Gastrocnemius medialis (tissue), 4 donors: ENCODE results near the gene HSF2BP. TPM values are rescaled to one million over a fixed set of nuclear protein-coding genes. Genes with fewer than 3 reads are reported as not detected.

ENCODE experiments used
- ATAC-seq, 2 donors: fragments of 150-250 bp; one replicate each; pipeline ENCODE4 v1.9.1; 2016
- DNase-seq, 2 donors: peaks; one replicate each; pipeline ENCODE4 v3.0.0-alpha.2; 2019
- H3K27ac ChIP-seq, 4 donors: fragments of 200-600 bp; sonication (generic); 1 replicate in 1 of 4; 2 replicates in 3 of 4; pipeline ENCODE4 v1.5.1; 2016 to 2018; ENCODE audit warnings: mild to moderate bottlenecking in 2 of 4, moderate library complexity in 1 of 4
- H3K27me3 ChIP-seq, 3 donors: fragments of 200-600 bp; sonication (generic) in 2 of 3; 1 replicate in 1 of 3; 2 replicates in 2 of 3; pipeline versions ENCODE4 v1.5.1 to v1.6.0; 2016 to 2019; ENCODE audit warnings: mild to moderate bottlenecking in 1 of 3, moderate library complexity in 1 of 3
- H3K36me3 ChIP-seq, 2 donors: fragments of 200-600 bp; sonication (generic) in 1 of 2; one replicate each; pipeline ENCODE4 v1.5.1; 2017 to 2018
- H3K4me1 ChIP-seq, 2 donors: fragments of 200-600 bp; sonication (generic) in 1 of 2; one replicate each; pipeline ENCODE4 v1.5.1; 2016 to 2017; ENCODE audit warnings: mild to moderate bottlenecking in 2 of 2
- H3K4me3 ChIP-seq, 4 donors: fragments of 200-600 bp; sonication (generic) in 3 of 4; 1 replicate in 1 of 4; 2 replicates in 3 of 4; pipeline ENCODE4 v1.5.1; 2016 to 2019; ENCODE audit warnings: mild to moderate bottlenecking in 2 of 4
- H3K9me3 ChIP-seq, 3 donors: fragments of 200-600 bp; sonication (generic) in 2 of 3; 1 replicate in 1 of 3; 2 replicates in 2 of 3; pipeline ENCODE4 v1.5.1; 2016 to 2019
- POLR2A ChIP-seq, 2 donors: fragments of 450-650 bp; IDR thresholded peaks; one replicate each; pipeline ENCODE4 v1.6.1; 2017; ENCODE audit warnings: antibody characterized with exemption in 2 of 2, mild to moderate bottlenecking in 2 of 2, moderate library complexity in 2 of 2
- in situ Hi-C, 4 donors: fragments of 200-750 bp; cut with MboI; loops; one replicate each; pipeline versions ENCODE4 v1.15.0 to v1.8.0; 2017; ENCODE audit warnings: low sequenced_read_pairs in 4 of 4
- intact Hi-C: fragments of 100-400 bp; cut with DNase I; formaldehyde crosslinking; loops from one replicate; pipeline ENCODE4 v1.15.1; 2023; ENCODE audit warnings: low total_unique reads
- total RNA-seq, 4 donors: library from RNA; depleted of rRNA; stranded (reverse); fragments of >200 nt; gene quantifications; one replicate each; pipeline versions ENCODE4 v1.1.0 to v1.2.3, GENCODE V29; 2016
- TF ChIP-seq, protein P1 (sequence below), 5 experiments: fragments of 450-650 bp in 3 of 5; fragments of 200-600 bp in 2 of 5; sonication (generic) in 2 of 5; IDR thresholded peaks in 4 of 5; conservative IDR thresholded peaks in 1 of 5; 1 replicate in 4 of 5; 2 replicates in 1 of 5; pipeline ENCODE4 v1.5.1; 2016 to 2019; ENCODE audit warnings: antibody characterized with exemption in 5 of 5, mild to moderate bottlenecking in 3 of 5, moderate library complexity in 3 of 5

HSF2BP gene
- total RNA-seq, 4 donors from 2014 or later = 0.63 TPM; not detected in 3

DNA sequence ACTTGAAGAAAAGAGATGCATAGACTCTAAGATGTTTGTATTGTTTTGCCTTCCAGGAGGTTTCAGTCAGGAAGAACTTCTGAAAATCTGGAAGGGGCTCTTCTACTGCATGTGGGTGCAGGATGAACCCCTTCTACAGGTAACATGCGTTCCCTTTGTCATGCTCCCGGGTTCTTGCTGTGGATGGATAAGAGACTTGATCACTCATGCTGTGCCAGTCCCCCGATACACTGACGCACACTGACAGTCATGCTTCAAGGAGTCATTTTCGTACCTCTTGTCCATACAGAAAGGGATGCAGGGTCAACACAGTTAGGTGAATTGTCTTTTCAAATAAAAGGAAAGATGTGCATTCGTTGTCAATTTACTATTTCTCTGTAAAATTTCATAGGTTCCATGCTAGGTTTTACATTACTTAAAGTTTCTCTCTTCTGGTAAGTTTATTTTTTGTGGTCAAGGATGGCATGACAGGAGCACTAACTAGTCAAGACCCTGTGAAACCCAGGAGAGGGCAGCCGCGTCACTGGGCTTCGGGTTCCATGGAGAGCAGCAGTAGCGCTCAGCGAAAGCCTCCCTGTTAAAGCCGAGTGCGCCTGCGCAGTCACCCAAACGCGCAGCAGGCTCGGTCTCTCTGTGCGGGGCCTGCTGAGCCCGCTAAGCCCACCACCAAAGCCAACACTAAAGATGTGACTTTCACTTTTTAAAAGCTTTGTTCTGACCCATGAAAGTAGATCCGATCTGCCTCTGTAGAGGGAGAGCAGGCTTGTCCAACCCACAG is 10.7 kb upstream of the HSF2BP start:
- H3K4me3 ChIP-seq = no peak overlapping the region
- no peaks in the 10 kb centered on the region for H3K4me1 ChIP-seq
- no peak for TF ChIP-seq POLR2A (IDR thresholded peaks at IDR 0.05)
- peaks cover 0 to 40% of the 10 kb centered on the region in 2 donors for H3K36me3 ChIP-seq
- DNase-seq (no peak), ATAC-seq (no peak)
- intact Hi-C loops (no loop called here), in situ Hi-C loops (no loop called here)
- no peaks in the 10 kb centered on the region for H3K27me3 ChIP-seq
- no peaks in the 10 kb centered on the region for H3K9me3 ChIP-seq
- H3K27ac ChIP-seq = no peak overlapping the region

DNA sequence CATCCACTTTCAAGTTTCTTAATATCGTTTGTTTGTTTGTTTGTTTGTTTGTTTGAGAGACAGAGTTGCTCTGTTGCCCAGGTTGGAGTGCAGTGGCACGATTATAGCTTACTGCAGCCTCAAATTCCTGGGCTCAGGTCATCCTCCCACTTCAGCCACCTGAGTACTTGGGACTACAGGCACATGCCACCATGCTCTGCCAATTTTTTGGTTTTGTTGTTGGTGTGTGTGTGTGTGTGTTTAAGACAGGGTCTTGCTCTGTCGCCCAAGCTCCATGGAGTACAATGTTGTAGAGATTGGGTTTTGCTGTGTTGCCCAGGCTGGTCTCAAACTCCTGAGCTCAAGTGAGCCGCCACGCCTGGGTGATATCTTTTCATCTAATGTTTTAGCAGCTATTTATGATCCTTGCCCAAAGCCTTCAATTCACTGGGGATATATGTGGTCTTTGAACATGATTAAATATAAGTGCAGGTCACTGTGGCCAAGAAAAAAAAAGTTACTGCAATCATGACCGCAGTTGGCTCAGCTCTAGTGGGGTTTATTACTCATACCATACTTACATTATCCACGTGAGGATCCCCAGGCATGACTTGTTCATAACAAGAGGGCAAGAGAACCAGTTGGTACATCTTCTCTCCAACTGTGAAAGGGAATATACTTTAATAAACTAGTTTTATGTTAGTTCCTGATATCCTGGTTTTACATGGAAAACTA is 8.1 kb upstream of the HSF2BP start:
- ATAC-seq = no peak
- no peaks in the 10 kb centered on the region for H3K27me3 ChIP-seq
- in situ Hi-C loops = no loop called here
- no peak overlapping the region for H3K4me3 ChIP-seq
- DNase-seq = no peak
- H3K9me3 ChIP-seq = no peaks in the 10 kb centered on the region
- H3K4me1 ChIP-seq = no peaks in the 10 kb centered on the region
- no peak overlapping the region for H3K27ac ChIP-seq
- TF ChIP-seq, protein P1, sequence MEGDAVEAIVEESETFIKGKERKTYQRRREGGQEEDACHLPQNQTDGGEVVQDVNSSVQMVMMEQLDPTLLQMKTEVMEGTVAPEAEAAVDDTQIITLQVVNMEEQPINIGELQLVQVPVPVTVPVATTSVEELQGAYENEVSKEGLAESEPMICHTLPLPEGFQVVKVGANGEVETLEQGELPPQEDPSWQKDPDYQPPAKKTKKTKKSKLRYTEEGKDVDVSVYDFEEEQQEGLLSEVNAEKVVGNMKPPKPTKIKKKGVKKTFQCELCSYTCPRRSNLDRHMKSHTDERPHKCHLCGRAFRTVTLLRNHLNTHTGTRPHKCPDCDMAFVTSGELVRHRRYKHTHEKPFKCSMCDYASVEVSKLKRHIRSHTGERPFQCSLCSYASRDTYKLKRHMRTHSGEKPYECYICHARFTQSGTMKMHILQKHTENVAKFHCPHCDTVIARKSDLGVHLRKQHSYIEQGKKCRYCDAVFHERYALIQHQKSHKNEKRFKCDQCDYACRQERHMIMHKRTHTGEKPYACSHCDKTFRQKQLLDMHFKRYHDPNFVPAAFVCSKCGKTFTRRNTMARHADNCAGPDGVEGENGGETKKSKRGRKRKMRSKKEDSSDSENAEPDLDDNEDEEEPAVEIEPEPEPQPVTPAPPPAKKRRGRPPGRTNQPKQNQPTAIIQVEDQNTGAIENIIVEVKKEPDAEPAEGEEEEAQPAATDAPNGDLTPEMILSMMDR (IDR thresholded peaks at IDR 0.05 in 4 of 5, conservative IDR thresholded peaks at IDR 0.05 in 1 of 5) = no peak
- no peak for TF ChIP-seq POLR2A (IDR thresholded peaks at IDR 0.05)
- H3K36me3 ChIP-seq = peaks cover 0 to 36% of the 10 kb centered on the region in 2 donors
- intact Hi-C loops = no loop called here

DNA sequence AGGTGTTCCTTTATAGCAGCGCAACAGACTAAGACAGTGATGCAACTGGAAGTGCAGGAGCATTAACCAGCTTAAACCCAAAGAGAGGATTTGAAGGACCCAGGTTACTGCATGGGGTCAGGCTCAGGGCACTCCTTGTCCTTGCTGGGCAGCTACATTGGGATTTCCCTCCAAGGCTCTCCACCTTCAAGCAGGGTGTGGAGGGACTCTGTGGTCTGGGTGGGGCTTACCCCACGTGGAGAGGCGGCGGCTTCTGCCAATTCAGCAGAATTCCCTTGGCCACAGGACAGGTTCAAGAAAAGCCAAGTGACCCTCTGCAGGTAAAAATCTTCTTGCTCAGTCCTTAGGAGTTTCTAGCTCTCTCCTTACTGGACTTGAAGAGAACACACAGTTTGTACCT is 6.6 kb upstream of the HSF2BP start:
- in situ Hi-C loops = no loop called here
- Histone ChIP-seq H3K4me3 (no peak overlapping the region), H3K27me3 (no peaks in the 10 kb centered on the region)

DNA sequence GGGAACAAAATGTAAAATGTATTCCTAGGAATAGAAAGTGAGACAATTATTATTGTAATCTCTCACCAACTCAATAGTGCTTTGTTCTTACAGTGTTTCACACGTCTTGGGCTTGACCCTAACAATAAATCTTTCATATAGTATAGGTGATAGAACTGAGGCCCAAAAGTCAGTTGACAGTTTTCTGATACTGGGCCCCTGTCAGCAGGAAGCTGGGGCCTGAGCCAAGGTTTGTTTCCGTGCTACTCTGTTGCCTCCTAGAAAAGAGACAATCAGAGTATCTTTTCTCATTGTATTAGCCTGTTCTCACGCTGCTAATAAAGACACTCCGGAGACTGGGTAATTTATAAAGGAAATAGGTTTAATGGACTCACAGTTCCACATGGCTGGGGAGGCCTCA is 5.1 kb upstream of the HSF2BP start:
- ATAC-seq = no peak
- Histone ChIP-seq H3K4me3 (no peak overlapping the region), H3K4me1 (peaks cover 10 to 14% of the 10 kb centered on the region in 2 donors), H3K36me3 (peaks cover 0 to 12% of the 10 kb centered on the region in 2 donors), H3K27ac (no peak overlapping the region), H3K9me3 (no peaks in the 10 kb centered on the region), H3K27me3 (no peaks in the 10 kb centered on the region)
- intact Hi-C loops = no loop called here
- TF ChIP-seq, protein P1 (IDR thresholded peaks at IDR 0.05 in 4 of 5, conservative IDR thresholded peaks at IDR 0.05 in 1 of 5) = no peak
- DNase-seq = no peak
- in situ Hi-C loops = no loop called here

More for the DNA sequence above, 6.6 kb upstream of the HSF2BP start:
- intact Hi-C loops = no loop called here
- Histone ChIP-seq H3K9me3 (no peaks in the 10 kb centered on the region), H3K27ac (no peak overlapping the region), H3K4me1 (peaks cover 4 to 6% of the 10 kb centered on the region in 2 donors), H3K36me3 (peaks cover 0 to 23% of the 10 kb centered on the region in 2 donors)
- ATAC-seq (no peak), DNase-seq (no peak)
- TF ChIP-seq POLR2A (IDR thresholded peaks at IDR 0.05) = no peak
- TF ChIP-seq, protein P1 (IDR thresholded peaks at IDR 0.05 in 4 of 5, conservative IDR thresholded peaks at IDR 0.05 in 1 of 5) = no peak

DNA sequence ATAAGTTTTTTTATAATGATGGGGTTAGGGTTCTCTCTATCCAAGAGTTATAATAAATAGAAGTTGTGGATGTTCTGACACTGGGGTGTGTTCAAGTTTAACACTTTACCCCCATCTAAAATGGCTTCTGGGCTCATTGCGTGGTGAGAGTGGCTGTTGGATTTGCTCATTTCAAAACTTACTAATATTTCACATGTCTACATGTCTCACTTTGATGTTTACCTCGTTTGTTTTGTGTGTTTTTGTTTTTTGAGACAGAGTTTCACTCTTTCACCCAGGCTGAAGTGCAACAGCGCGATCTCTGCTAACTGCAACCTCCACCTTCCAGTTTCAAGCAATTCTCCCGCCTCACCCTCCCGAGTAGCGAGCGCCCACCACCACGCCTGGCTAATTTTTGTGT is 3.7 kb upstream of the HSF2BP start:
- ATAC-seq = no peak

More for the DNA sequence above, 3.7 kb upstream of the HSF2BP start:
- DNase-seq = no peak
- H3K36me3 ChIP-seq = peaks cover 0 to 12% of the 10 kb centered on the region in 2 donors
- in situ Hi-C loops (no loop called here), intact Hi-C loops (no loop called here)
- TF ChIP-seq POLR2A (IDR thresholded peaks at IDR 0.05) = no peak
- TF ChIP-seq, protein P1 (IDR thresholded peaks at IDR 0.05 in 4 of 5, conservative IDR thresholded peaks at IDR 0.05 in 1 of 5) = no peak
- no peaks in the 10 kb centered on the region for H3K9me3 ChIP-seq
- no peak overlapping the region for H3K27ac ChIP-seq
- no peak overlapping the region for H3K4me3 ChIP-seq
- peaks cover 17 to 19% of the 10 kb centered on the region in 2 donors for H3K4me1 ChIP-seq
- H3K27me3 ChIP-seq = no peaks in the 10 kb centered on the region
